Lower leg skin (tissue), 3 donors: ENCODE measurements around the gene SERPIND1.

ENCODE experiments used
- POLR2A ChIP-seq, 2 donors: fragments of 450-650 bp; IDR thresholded peaks; one replicate each; pipeline ENCODE4 v1.6.1; 2016 to 2017; ENCODE audit warnings: antibody characterized with exemption in 2 of 2, mild to moderate bottlenecking in 1 of 2, moderate library complexity in 1 of 2
- TF ChIP-seq, protein P1 (sequence below), 3 donors: fragments of 450-650 bp; IDR thresholded peaks; one replicate each; pipeline ENCODE4 v1.5.1; 2016; ENCODE audit warnings: antibody characterized with exemption in 3 of 3, mild to moderate bottlenecking in 3 of 3, moderate library complexity in 2 of 3

DNA sequence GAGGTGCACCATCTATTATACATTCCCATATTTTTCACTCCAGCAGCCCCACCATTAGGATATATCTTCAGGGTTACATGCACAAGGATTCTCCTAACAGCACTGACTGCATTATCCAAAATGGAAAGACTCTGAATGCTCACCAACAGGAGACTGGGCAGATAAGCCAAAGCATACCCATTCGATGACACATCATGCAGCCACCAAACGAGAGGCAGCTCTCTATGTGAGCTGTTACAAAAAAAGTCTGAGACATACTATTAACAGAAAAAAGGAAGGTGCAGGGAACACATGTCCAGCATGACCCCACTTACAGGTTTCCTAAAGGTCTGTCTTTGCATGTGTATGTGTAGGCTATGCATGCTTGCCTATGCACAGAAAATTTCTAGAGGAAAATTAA, 12.4 kb upstream of the SERPIND1 start:
- TF ChIP-seq, protein P1, sequence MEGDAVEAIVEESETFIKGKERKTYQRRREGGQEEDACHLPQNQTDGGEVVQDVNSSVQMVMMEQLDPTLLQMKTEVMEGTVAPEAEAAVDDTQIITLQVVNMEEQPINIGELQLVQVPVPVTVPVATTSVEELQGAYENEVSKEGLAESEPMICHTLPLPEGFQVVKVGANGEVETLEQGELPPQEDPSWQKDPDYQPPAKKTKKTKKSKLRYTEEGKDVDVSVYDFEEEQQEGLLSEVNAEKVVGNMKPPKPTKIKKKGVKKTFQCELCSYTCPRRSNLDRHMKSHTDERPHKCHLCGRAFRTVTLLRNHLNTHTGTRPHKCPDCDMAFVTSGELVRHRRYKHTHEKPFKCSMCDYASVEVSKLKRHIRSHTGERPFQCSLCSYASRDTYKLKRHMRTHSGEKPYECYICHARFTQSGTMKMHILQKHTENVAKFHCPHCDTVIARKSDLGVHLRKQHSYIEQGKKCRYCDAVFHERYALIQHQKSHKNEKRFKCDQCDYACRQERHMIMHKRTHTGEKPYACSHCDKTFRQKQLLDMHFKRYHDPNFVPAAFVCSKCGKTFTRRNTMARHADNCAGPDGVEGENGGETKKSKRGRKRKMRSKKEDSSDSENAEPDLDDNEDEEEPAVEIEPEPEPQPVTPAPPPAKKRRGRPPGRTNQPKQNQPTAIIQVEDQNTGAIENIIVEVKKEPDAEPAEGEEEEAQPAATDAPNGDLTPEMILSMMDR (IDR thresholded peaks at IDR 0.05) = no peak
- no peak for TF ChIP-seq POLR2A (IDR thresholded peaks at IDR 0.05)
